GM19239 (cell line): ENCODE data around the gene PCDH9.
A peak's percentile ranks its signal among the peaks of the same experiment; 100 is the strongest.
"Not testable (repeated sequence)": the region's sequence is repeated elsewhere in the genome, so short reads cannot be mapped to it uniquely, and the experiment has no call there.

Experiments
- DNase-seq: peaks from one replicate; pipeline ENCODE4 v3.0.0; 2011; ENCODE audit warnings: low spot score; ENCODE audit not compliant: insufficient read length
- FAIRE-seq: peaks from 2 replicates; lab custom pipeline; 2011; peaks lifted over from hg19 to GRCh38; lab: Jason Lieb, UNC

Gene PCDH9

DNA sequence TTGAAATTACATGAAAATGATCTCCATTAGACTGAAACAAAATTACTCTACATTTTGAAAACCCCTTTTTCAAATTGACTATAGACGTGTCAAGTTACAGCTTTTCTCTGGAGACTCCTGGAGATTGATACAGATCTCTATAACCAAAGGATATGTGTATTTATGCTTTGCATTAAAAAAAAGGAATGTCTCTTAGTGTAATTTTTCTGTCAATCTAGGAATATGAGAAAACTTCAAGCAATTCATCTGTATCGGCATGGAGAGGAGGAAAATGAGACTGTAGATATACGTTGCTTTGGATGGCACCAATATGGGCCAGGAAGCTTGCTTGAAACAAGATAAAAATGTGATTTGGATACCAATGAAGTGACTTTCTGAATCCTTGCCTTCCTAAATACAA lies 286.6 kb downstream of the PCDH9 start:
- DNase-seq (no peak), FAIRE-seq (no peak)

- no peak for FAIRE-seq
- DNase-seq = no peak
These were observed 290.0 kb downstream of the PCDH9 start for GRCh38 chr13:66940113-66940512.

DNA sequence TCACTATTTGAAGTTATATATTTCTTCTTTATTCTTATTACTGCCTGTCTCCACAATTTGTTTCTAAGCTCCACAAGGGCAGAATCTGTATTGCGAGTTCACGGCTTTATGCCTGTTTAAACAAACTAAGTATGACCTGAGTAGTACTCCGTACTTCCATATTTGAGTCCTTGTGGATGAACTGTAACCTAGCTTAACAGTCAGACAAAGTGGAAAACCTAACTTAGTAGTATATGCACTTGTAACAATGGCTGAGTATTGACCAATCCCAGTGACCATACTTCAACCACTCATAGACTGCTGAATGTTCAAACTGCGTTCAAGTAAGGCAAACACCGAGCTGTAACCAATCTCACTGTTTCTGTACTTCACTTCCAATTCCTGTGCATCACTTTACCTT lies 292.7 kb downstream of the PCDH9 start:
- DNase-seq = no peak

GRCh38 chr13:66933994-66934393 lies 296.1 kb downstream of the PCDH9 start:
- FAIRE-seq = no peak
- no peak for DNase-seq

More for the DNA sequence above, 292.7 kb downstream of the PCDH9 start:
- no peak for FAIRE-seq

DNA sequence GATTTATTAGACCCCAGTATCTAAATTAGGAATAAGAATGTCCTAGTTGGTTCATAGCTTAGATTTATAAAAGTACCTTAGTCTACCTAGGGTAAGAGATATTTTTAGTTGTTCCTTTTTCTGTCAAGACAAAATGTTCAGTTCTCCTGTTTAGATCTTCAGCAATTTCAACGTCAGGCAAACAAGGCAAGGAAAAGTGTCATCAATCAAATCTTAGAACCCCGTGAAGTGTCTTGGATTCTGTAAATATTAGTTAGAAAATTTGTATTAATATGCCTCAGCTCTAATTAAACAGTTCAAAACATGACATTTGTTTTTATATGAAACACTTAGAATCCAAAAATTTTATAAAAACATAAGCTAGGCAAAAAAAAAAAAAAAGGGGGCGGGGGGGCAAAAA lies 296.6 kb downstream of the PCDH9 start:
- FAIRE-seq (no peak), DNase-seq (no peak)

DNA sequence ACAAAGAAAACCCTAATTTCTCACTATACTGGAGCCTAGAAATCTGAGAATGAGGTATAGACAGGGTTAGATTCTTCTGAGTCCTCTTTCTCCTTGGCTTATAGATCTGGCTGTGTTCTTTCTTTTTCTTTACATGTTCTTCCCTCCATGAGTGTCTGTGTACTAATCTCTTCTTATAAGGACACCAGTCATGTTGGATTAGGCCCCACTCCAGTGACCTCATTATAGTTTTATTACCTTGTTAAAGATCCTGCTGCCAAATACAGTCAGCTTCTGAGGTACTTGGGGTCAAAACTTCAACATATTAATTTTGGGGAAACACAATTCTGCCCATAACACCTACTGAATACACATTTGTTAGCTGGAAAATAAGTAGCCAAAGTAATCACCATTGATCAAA lies 302.6 kb downstream of the PCDH9 start:
- no peak for DNase-seq

DNA sequence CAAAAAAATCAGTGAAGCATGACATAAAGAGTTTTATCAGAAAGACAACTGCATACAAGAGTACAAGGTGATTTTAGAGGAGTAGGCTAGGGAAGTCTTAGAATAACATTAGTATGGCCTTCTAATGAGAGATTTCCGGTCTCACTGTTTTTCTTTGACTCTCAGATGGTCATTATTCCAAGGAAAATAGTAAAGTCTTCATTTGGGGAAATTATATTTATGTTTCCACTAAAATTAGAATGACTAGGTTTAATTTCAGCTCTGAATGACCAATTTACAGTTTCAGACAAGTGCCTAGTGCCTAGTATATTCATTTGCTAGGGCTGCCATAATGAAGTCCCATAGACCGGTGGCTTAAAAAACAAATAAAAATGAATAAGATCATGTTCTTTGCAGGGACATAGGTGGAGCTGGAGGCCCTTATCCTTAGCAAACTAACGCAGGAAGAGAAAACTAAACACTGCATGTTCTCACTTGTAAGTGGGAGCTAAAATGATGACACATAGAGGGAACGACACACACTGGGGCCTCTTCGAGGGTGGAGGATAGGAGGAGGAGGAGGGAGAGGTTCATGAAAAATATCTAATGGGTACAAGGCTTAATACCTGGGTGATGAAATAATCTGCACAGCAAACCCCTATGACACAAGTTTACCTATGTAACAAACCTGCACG lies 303.1 kb downstream of the PCDH9 start:
- FAIRE-seq (no peak), DNase-seq (no peak)

More for the DNA sequence above, 302.6 kb downstream of the PCDH9 start:
- FAIRE-seq = no peak

GRCh38 chr13:66926200-66926850 lies 303.8 kb downstream of the PCDH9 start:
- no peak for FAIRE-seq
- no peak for DNase-seq

DNA sequence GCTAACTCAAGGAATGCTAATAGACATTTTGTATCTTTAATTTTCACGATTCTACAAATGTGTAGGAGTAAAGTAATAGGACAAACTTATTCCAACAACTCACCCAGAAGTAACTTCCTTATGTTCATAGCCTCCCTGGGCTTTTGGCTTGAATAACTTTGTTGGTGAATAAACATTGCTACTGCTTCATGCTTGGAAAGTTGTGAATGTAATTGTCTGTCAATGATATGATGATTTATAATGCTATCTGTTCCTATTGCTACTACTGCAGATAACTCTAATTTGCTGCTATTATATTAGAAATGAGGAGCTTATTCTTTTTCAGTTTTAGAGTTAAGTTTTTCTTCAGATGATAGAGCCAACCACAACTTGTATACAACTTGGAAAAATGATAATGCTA lies 307.7 kb downstream of the PCDH9 start:
- DNase-seq = no peak
- FAIRE-seq = no peak

DNA sequence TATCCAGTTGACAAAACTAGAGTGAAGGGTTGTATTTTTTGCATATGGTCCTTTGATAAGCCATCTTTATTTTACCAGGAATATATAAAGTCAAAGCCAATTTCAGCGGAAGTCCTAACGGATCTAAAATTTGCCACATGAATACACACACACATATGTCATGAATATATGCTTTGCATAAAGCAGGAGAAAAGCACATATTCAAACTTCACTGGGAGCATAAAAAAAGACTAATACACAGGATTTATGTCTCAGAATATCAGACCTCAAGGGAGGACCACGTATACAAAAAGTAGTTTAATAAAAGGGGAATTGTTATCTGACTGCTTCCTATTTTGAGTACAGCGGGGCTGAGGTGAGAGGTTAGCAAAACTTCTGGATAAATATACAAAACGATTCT lies 308.7 kb downstream of the PCDH9 start:
- DNase-seq (no peak), FAIRE-seq (no peak)

- FAIRE-seq = no peak
These were observed 314.4 kb downstream of the PCDH9 start for GRCh38 chr13:66915596-66916185.

DNA sequence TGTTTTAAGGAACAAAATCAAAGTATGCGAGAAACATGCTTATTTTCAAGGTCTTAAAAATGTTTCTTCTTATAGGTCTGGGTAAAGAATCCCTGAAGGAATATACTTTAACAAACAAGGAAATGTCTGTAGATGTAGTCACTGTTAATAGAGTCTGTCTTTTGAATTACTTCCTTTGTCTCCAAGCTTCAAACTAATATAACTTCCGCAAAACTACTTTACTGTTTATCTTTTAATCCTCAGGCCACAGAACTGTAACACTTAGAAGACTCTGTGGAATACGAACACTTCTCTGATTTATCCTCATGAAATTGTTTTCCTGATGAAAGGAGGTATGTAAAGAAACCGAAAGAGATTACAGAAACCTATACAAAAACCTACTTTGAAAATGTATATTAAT lies 316.0 kb downstream of the PCDH9 start:
- DNase-seq (no peak), FAIRE-seq (no peak)

More at GRCh38 chr13:66915596-66916185, 314.4 kb downstream of the PCDH9 start:
- no peak for DNase-seq

DNA sequence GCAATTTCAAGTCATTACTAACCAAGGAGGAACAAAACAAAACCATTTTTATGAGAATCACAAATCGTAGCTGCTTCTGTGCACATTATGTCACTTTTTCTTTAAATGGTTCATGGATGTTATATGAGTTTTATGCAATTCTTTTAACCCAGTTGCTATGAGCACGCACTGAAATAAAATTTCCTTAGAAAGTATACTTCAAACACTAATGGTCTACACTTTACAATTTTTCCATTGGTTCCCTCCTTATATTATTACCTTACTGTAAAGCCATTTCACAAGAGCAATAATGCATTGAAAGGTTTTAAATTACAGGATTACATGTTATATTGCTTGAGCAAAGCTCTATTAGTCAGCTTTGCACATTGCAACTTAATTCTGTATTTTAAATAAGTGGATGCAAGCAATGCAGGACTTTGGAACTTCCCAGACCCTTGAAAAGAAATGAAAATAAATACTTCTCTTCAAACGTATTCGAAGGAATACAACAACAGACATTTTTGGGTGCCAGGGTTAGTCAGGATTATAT lies 318.7 kb downstream of the PCDH9 start:
- FAIRE-seq = no peak
- no peak for DNase-seq

- DNase-seq (no peak), FAIRE-seq (no peak)
These were observed 330.2 kb downstream of the PCDH9 start for GRCh38 chr13:66899955-66900354.

- no peak for FAIRE-seq
These were observed 333.2 kb downstream of the PCDH9 start for GRCh38 chr13:66896933-66897332.

GRCh38 chr13:66895780-66896179 lies 334.4 kb downstream of the PCDH9 start:
- FAIRE-seq (no peak), DNase-seq (no peak)

More at GRCh38 chr13:66896933-66897332, 333.2 kb downstream of the PCDH9 start:
- no peak for DNase-seq

DNA sequence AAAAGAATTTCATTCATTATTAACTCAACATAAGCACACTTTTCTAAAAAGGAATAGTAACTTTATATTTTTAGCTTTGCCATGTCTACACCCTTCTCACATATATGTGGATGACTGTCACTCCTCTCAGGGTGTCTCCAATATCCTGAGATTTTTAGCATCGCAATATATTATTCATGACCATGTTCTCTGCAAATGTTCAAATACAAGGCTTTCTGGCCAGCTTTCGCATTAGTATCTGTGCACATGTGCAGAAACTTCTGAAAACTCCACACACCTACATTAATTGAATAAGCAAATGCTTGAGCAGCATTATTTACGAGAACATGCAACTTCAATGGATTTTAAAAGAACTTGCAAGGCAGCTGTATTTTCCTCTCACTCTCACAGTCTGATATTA lies 334.8 kb downstream of the PCDH9 start:
- DNase-seq = no peak
- FAIRE-seq = no peak

GRCh38 chr13:66888698-66889097 lies 341.4 kb downstream of the PCDH9 start:
- FAIRE-seq (no peak), DNase-seq (no peak)

DNA sequence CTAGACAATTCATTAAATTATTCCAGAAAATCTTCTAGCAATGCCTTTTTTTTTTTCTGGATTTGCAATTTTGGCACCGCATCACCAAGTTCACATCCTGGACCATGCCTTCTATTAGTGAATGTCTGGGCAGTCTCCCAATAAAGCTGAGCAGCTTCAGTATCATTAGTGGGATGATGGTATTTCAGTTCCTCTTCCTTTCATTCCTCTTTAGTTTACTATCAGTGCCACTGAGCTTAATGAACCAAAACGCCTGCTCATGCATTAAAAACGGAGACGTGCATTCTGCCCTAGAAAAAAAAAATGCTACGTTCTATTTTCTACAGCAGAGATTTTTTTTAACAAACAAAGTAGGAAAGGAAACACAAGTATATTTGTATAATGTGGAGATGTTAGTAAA lies 343.0 kb downstream of the PCDH9 start:
- FAIRE-seq = peak; percentile 64
- DNase-seq = no peak

GRCh38 chr13:66886264-66886663 lies 343.9 kb downstream of the PCDH9 start:
- FAIRE-seq = no peak
- no peak for DNase-seq

DNA sequence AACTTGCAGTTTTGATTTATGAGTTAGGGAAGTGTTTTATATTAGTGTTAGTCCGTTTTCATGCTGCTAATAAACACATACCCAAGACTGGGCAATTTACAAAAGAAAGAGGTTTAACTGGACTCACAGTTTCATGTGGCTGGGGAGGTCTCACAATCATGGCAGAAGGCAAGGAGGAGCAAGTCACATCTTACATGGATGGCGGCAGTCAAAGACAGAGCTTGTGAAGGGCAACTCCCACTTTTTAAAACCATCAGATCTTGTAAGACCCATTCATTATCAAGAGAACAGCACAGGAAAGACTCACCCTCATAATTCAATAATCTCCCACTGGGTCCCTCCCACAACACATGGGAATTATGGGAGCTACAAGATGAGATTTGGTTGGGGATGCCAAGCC lies 349.0 kb downstream of the PCDH9 start:
- FAIRE-seq, DNase-seq: not testable (repeated sequence)
